ENCODE results near the gene TPSG1. TPM values are rescaled to one million over a fixed set of nuclear protein-coding genes. Genes with fewer than 3 reads are reported as not detected.

Gene TPSG1
- total RNA-seq, 2 donors from 2014 or later = 32.6 to 34.3 TPM

DNA sequence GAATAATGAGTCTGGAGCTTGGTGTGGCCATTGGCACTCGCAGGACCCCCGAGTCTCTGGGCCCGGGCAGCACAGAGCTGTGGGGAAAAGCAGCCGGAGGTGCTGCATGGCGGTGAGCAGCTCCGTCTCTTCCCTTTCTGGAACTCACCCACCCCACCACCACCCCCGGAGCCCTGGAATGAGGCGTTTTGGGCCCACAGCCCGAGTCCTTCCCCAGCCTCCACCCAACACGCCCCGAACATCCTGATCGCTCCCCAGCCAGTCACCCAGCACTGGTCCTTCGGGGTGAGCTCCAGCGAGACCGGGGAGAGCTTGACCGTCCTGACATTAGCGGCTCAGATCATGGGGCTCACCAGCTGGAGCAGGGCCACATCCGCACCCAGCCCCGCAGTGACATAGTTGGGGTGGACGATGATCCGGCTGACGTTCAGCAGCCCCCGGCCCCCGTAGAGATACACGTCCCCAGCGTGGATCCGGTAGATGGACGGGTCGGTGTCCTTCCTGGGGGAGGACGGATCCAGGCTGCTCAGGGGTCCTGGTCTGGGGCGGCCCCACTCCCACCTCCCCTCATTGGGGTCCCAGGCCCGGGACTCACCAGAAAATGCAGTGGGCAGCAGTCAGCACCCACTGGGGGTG lies 37.3 kb upstream of the TPSG1 start:
- peaks cover 37% of the 10 kb centered on the region for H3K27me3 ChIP-seq
- no peak overlapping the region for H3K9ac ChIP-seq (ENCODE audit: low read depth in 2 of 2, low read length in 2 of 2)
- H3K27ac ChIP-seq = no peak overlapping the region
- no peak for TF ChIP-seq CTCF (IDR thresholded peaks at IDR 0.05)
- no peaks in the 10 kb centered on the region for H3K9me3 ChIP-seq
- DNase-seq = no peak
- H3K4me1 ChIP-seq = no peaks in the 10 kb centered on the region
- H3K36me3 ChIP-seq = no peaks in the 10 kb centered on the region
- intact Hi-C loops (cut with DNase I) = no loop called here
- H3K4me3 ChIP-seq = no peak overlapping the region

DNA sequence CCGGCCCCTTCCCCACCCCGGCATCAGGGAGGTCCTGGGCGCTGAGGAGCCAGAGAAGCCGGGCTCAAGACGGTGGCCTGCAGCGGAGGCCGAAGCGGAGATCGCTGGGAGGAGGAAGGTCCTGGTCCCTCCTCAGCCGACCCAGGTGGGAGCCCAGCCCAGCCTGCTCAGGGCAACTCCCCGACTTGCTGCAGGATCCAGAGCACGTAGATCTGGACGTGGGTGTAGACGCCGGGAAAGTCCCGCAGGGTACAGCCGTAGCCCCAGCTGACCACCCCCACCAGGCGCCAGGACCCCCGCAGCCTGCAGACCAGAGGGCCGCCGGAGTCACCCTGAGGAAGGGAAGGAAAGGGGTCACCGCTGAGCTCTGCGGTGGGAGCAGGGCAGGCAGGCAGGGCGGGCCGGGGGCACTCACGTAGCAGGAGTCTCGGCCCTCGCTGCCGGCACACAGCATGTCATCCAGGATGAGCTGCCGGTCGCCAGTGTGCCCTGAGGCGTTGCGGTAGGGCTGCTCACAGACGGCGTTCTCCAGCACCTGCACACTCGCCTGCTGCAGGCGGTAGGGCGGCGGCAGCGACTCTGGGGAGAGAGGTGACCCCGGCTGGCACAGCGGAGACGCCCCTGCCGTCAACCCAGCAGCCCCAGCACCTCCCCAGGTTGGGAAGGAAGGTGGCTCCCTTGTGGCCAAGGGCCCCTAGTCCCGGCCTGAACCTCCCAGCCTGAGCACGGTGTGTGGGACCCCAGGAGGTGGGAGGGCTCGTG lies 36.2 kb upstream of the TPSG1 start:
- H3K4me1 ChIP-seq = no peaks in the 10 kb centered on the region
- H3K9me3 ChIP-seq = no peaks in the 10 kb centered on the region
- no peak for DNase-seq

DNA sequence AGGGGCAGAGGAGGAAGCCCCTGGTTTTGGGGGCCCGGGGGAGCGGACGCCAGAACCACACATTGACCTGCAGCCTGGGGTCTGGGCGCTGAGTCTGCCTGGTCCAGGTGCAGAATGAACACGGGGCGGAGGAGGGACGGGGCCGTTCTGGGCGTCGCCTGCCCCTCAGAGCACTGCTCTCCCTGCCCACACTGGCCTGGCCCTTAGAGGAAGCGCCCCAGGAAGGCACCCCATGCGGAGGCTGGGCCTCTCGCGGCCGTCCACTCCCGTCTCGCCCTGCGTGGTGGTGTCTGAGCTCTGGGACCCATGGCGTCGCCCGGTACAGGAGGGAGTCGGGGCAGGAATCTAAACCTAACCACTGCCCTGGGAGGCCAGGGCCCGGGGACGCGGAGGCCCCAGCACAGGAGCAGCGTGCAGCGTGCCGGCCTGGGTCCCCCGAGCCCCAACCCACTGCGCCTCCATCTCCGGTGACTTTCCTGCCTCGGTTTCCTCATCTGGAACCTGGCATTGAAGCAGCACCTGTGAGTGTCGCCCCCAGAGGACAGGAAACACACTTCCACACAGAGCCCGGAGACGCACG lies 35.1 kb upstream of the TPSG1 start:
- Histone ChIP-seq H3K36me3 (no peaks in the 10 kb centered on the region), H3K4me3 (no peak overlapping the region), H3K27me3 (peaks cover 37% of the 10 kb centered on the region), H3K4me1 (no peaks in the 10 kb centered on the region), H3K9ac (ENCODE audit: low read depth in 2 of 2, low read length in 2 of 2) (no peak overlapping the region), H3K9me3 (no peaks in the 10 kb centered on the region), H3K27ac (no peak overlapping the region)
- DNase-seq = no peak
- no peak for TF ChIP-seq CTCF (IDR thresholded peaks at IDR 0.05)
- intact Hi-C loops (cut with DNase I) = no loop called here

More for the DNA sequence above, 36.2 kb upstream of the TPSG1 start:
- Histone ChIP-seq H3K27ac (no peak overlapping the region), H3K9ac (ENCODE audit: low read depth in 2 of 2, low read length in 2 of 2) (no peak overlapping the region), H3K27me3 (peaks cover 37% of the 10 kb centered on the region), H3K4me3 (no peak overlapping the region), H3K36me3 (no peaks in the 10 kb centered on the region)
- TF ChIP-seq CTCF (IDR thresholded peaks at IDR 0.05) = no peak
- intact Hi-C loops (cut with DNase I) = no loop called here

DNA sequence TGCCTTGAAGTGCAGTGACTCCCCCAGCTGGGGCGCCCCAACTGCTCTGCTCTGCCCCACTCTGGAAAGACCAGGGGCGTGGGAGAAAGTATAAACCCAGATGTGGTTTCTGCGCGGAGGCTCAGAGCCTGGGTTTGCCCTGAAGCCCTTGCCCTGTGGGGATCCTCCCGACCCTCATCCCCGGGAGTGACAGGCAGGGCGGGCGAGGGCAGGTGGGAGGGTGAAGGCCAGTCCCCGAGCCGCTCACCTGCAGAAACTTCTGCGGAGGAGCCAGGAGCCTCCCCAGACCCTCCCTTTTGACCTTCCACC lies 34.6 kb upstream of the TPSG1 start:
- no peak for TF ChIP-seq CTCF (IDR thresholded peaks at IDR 0.05)
- no peaks in the 10 kb centered on the region for H3K36me3 ChIP-seq
- H3K4me3 ChIP-seq = no peak overlapping the region
- H3K27me3 ChIP-seq = peaks cover 37% of the 10 kb centered on the region
- H3K4me1 ChIP-seq = no peaks in the 10 kb centered on the region
- no peak for DNase-seq
- H3K9ac ChIP-seq (ENCODE audit: low read depth in 2 of 2, low read length in 2 of 2) = no peak overlapping the region
- no peaks in the 10 kb centered on the region for H3K9me3 ChIP-seq
- intact Hi-C loops (cut with DNase I) = no loop called here
- no peak overlapping the region for H3K27ac ChIP-seq

DNA sequence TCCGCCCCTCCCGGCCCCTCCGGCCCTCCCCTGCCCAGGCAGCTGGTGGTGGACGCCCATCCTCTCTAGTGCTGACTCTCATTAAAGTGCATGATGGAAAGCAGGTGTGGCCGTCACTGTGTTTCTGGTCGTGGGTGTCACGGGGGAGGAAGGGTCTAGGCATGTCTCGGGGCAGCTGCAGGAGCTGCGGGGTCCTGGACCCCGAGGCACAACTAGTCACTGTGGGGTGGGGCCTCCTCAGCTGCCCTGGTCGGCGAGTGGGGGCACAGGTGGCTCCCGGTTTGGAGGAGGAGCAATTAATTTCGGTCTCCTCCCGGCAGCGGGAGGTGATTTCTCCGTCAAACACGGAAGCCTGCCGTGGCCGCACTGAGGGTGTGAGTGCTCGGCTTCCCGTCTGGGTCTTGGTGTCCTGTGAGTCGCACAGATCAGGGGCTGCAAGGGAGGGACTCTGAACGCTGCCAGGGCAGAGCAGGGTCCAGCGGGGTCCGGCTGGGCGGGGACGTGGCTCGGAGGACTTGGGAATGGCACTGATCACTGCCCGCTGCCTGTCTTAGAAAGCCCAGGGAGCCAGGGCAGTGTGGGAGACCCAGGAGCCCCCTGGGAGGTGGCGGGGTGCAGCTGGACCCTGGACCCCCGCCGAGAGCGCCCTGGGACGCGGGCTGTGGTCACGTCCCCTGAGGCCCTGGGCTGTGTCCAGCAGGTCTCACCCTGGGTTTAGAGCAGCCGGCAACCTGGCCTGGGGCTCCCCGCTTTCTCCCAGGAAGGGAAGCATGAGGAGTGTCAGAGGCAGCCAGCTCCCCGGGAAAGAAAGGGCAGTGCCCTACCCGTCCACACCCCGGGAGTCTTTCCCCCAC lies 34.1 kb upstream of the TPSG1 start:
- Histone ChIP-seq H3K36me3 (no peaks in the 10 kb centered on the region), H3K9me3 (no peaks in the 10 kb centered on the region), H3K9ac (ENCODE audit: low read depth in 2 of 2, low read length in 2 of 2) (no peak overlapping the region), H3K4me1 (no peaks in the 10 kb centered on the region), H3K27ac (no peak overlapping the region), H3K4me3 (no peak overlapping the region), H3K27me3 (peaks cover 37% of the 10 kb centered on the region)
- no peak for TF ChIP-seq CTCF (IDR thresholded peaks at IDR 0.05)
- intact Hi-C loops (cut with DNase I) = no loop called here
- DNase-seq = no peak

Data from colonic mucosa (tissue), 4 donors.